GM19324 (cell line): Measurements from ENCODE around the gene ANKDD1A.

Experiments used
- ATAC-seq: cut with Tn5 transposase; IDR thresholded peaks from one replicate; pipeline ENCODE4 v1.9.1; 2021; ENCODE audit warnings: mild to moderate bottlenecking, moderate library complexity; ENCODE audit not compliant: unreplicated experiment, low FRiP score

ANKDD1A gene

GRCh38 chr15:64917211-64917610 lies 5.5 kb downstream of the ANKDD1A start:
- no peak for ATAC-seq

- ATAC-seq, result no peak
Observed at GRCh38 chr15:64919721-64920120, 8.0 kb downstream of the ANKDD1A start.

- no peak for ATAC-seq
Observed at GRCh38 chr15:64921711-64922110, 10.0 kb downstream of the ANKDD1A start.

GRCh38 chr15:64923546-64923945 lies 11.8 kb downstream of the ANKDD1A start:
- ATAC-seq, result no peak

- no peak for ATAC-seq
Observed at GRCh38 chr15:64925335-64926330, 13.9 kb downstream of the ANKDD1A start.

GRCh38 chr15:64926661-64927060 lies 15.0 kb downstream of the ANKDD1A start:
- ATAC-seq, result no peak

- no peak for ATAC-seq
Observed at GRCh38 chr15:64928626-64929220, 17.0 kb downstream of the ANKDD1A start.

GRCh38 chr15:64930019-64930652 lies 18.4 kb downstream of the ANKDD1A start:
- ATAC-seq, result peak; percentile 61

- no peak for ATAC-seq
Observed at GRCh38 chr15:64930778-64931371, 19.2 kb downstream of the ANKDD1A start.

GRCh38 chr15:64931381-64931780 lies 19.7 kb downstream of the ANKDD1A start:
- no peak for ATAC-seq

GRCh38 chr15:64934023-64934422 lies 22.3 kb downstream of the ANKDD1A start:
- ATAC-seq, result no peak

- no peak for ATAC-seq
Observed at GRCh38 chr15:64938192-64938591, 26.5 kb downstream of the ANKDD1A start.

GRCh38 chr15:64942356-64942755 lies 30.7 kb downstream of the ANKDD1A start:
- ATAC-seq, result no peak

GRCh38 chr15:64943512-64944225 lies 32.0 kb downstream of the ANKDD1A start:
- no peak for ATAC-seq

- ATAC-seq, result no peak
Observed at GRCh38 chr15:64944961-64945360, 33.3 kb downstream of the ANKDD1A start.

GRCh38 chr15:64947211-64947610 lies 35.5 kb downstream of the ANKDD1A start:
- ATAC-seq, result no peak

- ATAC-seq, result no peak
Observed at GRCh38 chr15:64948916-64949315, 37.2 kb downstream of the ANKDD1A start.

GRCh38 chr15:64949383-64950186 lies 37.9 kb downstream of the ANKDD1A start:
- ATAC-seq, result no peak

- no peak for ATAC-seq
Observed at GRCh38 chr15:64950888-64951287, 39.2 kb downstream of the ANKDD1A start.
